Ammon's horn (tissue), 1 donor: Measurements from ENCODE around the gene FBXL4.
A peak's percentile ranks its signal among the peaks of the same experiment; 100 is the strongest.

ENCODE experiments used
- DNase-seq: peaks from one replicate; pipeline ENCODE4 v3.0.0-alpha.2; 2016; ENCODE audit warnings: low spot score

FBXL4 gene

DNA sequence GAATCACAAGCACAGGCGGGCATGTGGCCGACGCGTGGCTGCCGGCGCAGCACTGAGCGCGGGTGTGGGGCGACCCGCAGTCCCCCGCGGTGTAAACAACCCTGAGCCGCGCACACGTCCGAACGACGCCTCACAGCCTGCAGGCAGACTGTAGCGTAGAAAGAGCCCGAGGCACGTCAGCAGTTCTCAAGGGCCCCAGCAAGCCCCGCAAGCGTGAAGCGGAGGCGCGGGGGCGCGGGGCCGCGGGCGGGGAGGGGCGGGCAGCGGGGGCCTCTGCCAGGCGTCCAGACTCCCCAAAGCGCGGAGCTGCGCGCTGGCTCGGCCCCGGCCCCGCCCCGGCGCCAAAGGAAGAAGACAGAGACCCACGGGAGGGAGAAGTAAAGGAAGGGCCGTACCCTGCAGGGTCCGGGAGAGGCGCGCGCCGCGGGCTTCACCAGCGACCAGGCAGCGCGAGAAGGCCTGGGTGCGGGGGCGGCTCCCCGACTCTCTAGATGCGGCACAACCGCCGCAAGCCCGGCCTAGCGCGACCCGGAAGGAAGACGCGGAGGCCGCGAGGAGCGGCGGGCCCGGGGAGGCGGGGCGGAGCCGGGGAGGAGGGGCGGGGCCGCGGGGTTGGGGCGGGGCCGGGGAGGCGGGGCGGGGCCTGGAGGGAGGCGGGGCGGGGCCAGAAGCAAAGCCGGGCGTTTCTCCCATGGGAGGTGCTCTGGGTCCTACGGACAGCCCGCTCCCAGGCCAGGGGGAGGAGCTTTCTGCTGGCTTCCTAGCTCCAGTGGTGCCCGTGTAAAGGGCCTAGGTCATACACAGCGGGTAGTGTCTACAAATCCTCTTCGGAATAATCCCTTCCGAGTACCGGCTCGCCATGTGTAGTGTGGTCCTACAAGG is at the start of gene FBXL4:
TSS of gene FBXL4 (minus strand) at position 536 of the 882 bp plus-strand sequence. CDS start 20,958 bp downstream, outside the sequence.
- peak; percentile 91 for DNase-seq

DNA sequence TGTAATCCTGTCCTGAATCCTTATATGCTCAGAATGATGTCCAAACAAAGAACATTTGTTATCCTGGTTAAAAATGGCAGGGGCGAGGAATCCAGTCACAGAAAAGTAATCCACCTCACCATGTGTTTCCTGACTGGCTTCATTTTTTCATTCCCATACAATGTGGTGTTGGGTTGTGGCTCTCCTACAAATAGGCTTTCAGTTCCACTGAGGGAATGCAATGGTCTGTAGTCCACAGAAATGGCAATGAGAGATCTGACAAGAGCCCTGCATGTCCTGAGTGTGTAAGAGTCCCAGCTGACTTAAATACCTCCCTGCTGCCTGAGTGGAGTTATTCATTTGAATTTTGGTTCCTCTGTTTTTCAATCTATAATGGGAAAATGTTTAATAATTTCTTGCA is 47.4 kb upstream of the FBXL4 start:
- no peak for DNase-seq

DNA sequence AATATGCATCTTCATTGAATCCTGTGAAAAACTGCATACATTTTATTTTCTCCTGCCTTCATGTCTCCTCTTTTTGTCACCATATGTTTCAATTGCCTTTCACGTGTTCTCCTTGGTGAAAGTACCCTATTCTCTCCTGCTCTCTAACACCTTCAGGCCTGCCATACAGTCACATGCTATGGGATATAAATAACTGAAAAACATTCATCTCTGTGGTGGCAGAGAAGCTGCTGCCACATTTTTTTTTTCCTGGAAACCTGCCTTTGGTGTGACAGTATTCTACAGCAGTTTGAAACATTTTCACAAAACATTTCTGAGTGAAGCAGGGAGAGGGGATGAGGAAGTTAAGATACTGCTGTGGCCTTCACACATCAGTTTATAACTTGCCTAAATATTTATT is 44.8 kb upstream of the FBXL4 start:
- no peak for DNase-seq

DNA sequence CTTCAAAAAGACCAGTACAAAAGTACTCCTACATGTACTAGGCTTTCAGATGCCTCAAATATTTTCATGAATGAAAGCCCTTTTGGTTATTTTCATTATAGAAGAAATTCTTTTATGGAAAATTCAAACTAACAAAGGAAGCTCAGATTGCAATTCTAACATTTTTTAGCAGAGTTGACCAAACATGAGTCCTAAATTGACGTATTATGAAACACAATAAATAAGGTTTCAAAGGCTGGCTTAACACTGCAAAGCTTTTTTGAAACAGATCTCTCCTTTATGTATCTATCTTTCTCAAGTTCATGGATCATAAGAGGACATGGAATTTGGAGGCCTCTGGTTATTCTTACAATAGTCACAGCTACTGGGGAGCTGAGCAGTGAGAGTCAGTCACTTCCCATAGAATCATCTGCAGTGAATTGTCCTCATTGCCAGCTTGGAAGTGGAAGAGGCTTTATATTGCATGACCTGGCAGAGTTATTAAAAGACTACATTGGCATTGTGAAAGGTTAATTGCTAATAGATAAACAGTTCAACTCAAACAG is 38.4 kb upstream of the FBXL4 start:
- DNase-seq: no peak

DNA sequence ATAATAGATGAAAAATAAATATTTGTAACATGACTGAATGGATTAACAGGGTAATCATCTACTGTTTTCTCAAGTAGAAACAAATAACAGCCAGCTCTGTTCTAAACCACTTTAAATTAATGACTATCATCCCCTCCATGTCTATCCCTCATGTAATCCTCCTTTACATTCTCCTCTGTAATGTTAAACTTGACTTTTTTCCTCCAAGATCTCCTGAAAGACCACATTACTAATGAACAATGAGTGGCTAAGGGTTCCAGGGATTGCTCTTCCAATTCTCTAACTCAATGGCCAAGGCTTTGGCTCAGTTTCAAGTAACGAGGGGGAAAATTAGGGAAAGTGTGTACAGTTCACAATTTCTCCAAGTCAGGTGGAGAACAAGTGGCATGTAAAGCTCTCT is 37.6 kb upstream of the FBXL4 start:
- DNase-seq: no peak

DNA sequence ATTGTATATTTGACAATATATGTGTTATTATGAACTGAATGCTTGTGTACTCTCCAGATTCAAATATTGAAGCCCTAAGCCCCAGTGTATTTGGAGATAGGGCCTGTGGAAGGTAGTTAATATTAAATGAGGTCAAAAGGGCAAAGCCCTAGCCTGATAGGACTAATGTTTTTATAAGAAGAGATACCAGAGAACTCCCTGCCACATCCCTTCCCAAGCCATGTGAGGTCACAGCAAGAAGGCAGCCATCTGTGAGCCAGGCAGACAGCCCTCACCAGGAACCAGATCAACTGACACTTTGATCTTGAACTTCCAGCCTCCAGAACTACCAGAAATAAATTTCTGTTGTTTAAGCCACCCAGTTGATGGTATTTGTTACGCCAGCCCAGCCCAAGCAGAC is 36.4 kb upstream of the FBXL4 start:
- DNase-seq: no peak

DNA sequence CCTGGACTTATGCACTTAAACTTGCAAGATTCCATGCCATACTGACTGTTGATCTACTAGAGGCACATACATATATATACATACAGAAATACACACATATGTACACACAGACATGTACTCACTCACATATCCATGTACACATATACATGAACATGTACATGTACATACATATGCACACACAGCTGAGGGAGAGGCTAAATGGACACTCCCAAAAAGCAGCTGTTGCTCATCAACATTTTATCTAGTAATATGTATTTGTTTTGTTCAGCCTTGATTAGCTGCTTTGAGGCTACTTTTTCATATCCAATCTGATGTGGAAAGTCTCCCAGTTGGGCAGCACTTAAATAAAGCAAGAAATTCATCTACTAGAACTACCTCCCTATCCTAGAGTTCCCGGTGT is 33.7 kb upstream of the FBXL4 start:
- no peak for DNase-seq

DNA sequence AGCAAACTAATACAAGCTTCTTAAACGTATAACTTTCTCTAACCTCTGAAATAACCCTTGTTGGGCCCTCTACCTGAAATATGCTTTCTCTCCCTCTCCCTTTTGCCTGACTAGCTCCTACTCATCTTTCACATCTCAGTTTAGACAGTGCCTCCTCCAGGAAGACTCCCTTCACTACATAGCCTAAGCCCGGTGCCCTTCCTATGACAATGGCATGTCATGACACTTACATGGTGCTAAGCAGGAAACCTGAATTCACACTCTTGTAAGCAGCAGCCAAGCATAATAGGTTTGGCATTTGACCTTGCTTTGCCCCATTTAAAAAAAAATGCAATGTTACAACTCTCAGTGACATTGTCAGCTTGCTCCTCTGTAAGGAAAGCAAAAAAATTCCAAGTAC is 33.1 kb upstream of the FBXL4 start:
- no peak for DNase-seq

DNA sequence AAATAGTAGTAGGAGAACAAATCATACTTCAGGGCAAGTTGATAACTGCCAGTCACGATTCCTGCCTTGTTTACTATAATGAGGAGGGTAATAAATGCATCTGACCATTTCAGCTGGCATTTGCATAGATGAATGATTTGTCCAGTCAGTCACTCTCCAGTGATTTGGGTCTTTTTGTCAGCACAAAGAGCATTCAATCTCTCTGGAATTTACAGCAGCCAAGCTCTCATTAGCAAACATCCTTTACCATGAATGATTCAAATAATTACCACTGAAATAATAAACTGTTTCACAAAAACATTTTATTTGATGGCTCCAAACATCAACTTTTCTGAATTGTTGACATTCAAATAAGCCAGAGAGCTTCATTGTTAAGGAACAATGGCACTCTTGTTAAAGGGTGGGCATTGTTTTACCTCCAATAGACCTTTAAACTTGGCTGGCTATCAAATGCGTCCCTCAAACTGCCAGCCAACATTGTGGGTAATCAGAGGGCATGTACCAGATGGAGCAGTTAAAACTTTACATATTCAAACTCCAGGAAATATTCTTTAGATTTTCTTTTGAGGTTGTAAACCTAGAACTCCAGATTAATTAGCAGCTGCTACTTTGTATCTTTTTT is 30.0 kb upstream of the FBXL4 start:
- peak; percentile 25 for DNase-seq

DNA sequence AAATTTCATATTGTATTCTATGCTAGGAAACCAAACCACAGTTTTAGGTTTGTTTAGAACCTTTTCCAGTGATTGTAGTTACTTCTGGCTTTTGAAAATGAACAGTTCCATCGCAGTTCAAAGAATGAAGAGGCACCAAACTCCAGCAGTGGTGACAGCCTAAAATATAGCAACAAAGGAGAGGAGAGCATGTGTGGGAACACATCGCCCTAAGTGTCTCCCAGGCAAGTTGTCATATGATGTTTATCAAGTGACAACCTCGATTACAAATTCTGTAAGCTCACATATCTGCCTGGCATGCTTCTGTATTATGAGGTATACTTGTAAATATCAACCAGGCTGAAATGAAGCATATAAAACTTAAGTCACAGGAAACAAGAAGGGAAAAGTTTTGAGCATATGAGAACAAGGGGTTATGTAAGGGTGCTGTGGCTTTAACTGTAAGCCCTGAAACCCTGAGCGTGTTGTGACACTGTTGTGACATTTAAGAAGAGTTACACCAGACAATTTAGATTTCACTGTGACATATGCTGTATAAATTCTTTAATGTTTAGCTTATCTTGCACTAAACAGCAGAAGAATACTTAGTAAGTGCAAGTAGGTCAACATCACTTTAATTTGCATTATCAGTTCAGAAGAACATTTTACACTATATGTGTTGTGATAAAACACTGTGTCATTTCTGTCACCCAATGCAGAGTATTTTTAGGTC is 29.1 kb upstream of the FBXL4 start:
- DNase-seq: no peak

DNA sequence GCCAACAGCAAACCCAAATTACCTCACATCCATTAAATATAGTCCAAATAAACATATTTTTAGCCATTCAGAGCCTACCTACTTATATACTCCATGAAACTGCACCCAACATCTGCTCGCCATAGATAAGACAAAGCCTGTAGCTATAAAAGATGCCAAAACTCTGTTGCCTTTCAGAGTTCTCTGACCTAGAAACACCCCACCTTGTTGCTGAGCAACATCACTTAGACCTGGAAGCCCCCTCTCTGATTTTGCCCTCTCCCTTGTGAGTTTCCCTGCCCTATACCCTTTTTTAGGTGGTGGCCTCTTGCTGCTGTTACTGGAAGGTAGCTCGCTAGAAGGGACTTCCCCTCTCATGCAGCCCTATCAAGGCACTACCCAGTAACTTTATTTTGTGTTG is 27.7 kb upstream of the FBXL4 start:
- no peak for DNase-seq

DNA sequence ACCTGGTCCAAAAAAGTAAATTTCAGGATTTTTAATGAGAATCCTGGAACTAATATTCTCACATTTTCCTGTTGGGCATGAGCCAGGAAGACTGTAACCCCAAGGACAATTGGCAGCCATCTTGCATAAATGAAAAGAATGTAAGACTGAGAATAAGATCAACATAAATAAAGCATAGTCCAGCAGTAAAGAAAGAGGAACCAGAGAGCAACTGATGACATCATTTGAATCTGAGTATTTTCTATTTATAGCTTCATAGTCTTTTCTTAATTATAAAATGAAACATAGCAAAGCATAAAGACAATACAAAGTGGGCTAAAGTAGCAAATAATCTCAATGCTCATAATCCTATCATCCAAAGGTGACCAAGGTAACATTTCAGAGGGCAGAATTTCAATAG is 26.6 kb upstream of the FBXL4 start:
- no peak for DNase-seq

DNA sequence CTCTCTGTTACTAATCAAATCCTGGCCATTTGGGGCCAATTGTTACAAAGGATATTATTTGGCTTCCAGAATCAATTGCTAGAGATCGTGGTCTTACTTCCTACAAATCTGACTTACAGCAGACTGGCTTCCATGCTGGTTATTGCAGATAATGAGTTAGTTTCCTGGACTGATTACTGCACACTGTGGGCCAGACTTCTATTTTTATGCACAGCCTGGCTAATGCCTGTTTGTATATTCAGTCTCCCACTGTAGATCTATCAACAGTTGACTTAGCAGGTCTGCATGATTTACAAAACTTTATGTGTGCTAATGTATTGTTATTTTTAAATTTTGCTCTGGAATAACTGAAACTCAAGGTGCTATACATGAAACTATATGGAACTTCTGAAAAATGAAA is 25.8 kb upstream of the FBXL4 start:
- no peak for DNase-seq

DNA sequence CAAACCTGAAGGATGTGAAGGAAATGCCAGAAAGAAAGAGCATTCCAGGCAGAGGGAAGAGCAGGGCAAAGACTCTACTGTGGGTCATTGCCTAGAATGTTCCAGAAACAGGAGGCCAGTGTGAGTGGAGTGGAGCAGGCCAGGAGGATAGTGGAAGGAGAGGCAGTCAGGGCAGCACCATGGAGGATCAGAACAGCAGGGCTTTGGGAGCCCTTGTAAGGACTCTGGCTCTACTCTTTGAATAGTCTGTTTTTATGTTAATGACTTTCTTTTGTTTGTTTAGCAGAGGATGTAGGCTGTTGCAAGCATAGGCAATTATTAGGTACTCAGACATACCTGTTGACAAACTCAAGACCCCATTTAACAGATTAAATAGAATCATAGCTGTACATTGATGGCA is 23.6 kb upstream of the FBXL4 start:
- no peak for DNase-seq

DNA sequence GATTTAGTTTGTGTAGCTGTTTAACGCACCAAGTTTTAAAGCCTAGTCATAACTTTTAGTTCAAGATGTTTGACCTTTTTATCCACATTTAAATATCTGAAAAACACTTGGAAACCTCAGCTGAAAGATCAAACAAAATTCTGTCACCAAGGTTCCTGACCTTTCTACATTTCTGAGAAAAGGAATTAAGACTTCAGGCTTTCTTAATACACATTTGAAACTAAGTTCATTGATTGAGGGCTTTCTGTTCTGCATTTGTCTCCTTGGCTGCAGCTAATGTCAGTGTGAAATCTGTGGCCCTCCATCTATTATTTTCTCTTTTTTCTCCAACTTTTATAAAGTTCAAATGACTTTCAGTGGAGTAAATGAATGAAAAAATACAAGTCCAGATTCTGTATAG is 22.7 kb upstream of the FBXL4 start:
- DNase-seq: no peak

DNA sequence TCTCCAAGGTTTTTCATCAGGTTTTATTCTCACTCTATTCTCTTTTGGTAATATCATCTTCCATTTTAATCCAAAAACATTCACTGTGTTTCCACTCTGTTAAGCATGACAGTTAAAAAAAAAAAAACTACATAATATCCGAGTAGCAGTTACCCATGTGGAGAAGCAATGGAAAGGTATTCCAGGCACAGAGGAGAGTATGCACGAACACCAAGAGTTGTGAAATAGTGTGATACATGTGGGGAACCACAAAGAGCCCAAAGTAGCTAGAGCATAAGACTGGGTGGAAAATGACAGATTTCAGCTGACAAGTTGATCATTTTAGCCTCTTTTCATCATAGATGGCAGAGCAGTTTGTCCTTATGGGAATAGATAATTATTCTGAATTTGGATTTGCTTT is 19.9 kb upstream of the FBXL4 start:
- no peak for DNase-seq

DNA sequence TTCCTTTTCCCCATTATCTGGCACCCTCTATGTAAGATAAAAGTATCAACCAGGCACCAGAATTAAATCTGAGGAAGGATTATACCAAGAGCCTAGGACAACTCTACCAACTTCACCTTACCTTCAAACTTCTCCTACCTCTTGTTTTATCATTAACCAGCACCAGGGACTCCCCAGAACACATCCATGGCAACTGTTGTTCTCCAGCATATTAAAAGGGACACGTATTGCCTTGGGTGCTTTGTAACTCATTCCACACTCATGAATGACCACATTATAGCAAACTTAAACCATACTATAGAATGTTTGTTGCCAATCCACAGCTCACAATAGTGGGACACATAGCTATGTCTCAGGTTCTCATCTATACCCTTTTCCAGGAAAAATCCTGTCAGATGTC is 11.9 kb upstream of the FBXL4 start:
- no peak for DNase-seq

DNA sequence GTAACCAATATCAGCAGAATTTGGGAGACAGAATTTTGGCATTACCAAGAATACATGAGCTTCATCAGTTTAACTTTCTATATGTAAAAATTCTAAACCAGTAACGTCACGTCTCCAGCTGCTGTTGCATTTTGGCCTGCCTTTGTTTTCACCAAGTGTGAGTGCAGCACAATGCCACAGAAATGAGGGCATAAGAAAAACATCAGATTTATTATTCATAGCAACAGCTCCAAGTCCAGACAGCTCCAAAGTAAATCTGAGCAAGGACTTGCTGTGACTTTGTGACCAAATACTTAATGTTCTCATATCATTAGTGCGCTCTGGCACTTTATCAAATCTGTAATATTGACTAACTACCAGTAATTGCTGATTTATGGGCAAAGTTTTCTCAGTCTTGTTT is 11.0 kb upstream of the FBXL4 start:
- no peak for DNase-seq

DNA sequence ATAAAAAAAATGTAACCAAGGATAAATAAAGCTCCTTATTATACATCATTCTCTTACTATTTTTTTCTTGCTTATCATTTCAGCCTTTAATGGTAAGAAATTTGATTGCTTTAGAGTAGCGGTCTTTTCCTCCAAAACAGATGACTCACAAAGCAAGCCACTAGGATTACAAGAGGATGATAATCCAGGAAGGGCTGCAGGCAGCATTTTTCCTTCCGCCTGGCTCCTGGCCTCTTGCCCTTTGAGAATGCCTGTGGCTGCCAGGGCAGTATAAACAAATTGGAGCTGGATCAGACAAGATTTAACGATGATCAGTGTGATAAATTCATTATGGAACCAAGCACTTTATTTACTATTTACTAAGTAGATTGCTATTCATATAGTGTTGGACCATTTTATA is 9.7 kb upstream of the FBXL4 start:
- DNase-seq: no peak

DNA sequence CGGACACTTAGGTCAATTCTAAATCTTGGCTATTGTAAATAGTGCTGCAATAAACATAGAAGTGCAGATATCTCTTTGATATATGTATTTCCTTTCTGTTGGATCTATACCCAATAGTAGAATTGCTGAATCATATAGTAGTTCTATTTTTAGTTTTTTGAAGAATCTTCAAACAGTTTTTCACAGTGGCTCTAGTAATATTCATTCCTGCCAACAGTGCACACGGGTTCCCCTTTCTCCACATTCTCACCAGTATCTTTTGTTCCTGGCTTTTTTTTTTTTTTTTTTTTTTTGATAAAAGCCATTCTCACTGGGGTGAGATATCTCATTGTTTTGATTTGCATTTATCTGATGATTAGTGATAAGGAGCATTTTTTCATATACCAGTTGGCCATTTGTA is 1.8 kb upstream of the FBXL4 start:
- no peak for DNase-seq

DNA sequence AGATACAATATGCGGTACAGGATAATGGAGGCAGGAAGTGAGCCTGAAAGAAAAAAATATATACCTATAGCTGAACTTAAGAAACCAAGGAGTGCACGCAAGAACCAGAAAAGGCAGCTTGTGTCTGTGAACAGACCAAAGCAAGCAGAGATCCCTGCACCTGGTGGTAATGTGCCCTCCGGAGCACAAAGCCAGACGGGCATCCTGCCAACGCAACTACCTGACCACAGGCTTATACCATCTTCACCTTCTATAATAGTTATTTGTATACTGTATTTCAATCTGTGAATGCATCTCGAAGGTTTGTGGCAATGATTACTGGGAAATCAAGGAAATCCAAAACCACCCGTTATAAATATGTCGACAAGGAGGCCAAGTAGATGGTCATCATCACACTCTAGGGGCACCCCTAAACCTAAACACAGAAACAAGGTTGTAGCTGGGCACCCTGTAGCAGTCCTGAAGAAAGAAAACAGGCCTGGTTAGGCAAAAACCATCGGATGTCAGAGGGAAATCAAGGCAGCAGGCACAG is 801 bp downstream of the FBXL4 start:
- DNase-seq: peak; percentile 20

DNA sequence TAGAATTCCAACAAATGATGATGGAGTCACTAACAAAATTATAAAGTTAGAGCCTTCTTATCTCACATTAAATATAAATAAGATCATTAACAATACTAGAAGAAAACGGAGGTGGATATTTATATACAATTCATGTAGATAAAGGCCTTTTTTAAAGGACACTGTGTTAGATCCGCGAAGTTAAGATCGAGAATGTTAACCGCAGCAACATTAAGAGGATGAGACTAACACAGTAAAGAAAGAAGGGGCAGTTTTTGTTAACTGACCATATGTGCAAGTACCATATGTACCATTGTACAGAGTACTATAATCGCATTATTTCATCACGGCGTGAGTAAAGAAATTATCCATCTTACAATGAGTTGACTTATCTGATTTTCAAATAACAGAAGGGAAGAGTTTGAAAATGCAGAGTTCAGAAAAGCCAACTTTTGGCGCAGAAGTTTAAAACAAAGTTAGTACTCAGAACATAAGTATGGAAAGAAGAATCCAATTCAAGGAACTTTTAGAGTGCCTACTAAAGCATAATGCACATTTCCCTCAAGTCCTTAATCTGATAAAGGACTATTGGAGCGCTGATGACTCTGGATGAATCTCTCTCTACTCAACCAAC is 1.4 kb downstream of the FBXL4 start:
- no peak for DNase-seq
